HEK293 (cell line): ENCODE measurements around the gene PIM3.

Experiments
- IKZF3 ChIP-seq: fragments of 450-650 bp; IDR thresholded peaks from 2 replicates; pipeline ENCODE4 v1.5.0; 2018; ENCODE audit warnings: missing biosample characterization, mild to moderate bottlenecking, missing genetic modification characterization, moderate library complexity
- PATZ1 ChIP-seq: fragments of 450-650 bp; formaldehyde crosslinking; IDR thresholded peaks from 2 replicates; pipeline ENCODE4 v1.5.1; 2016; ENCODE audit warnings: missing biosample characterization, missing genetic modification characterization
- YY1 ChIP-seq: fragments of 450-650 bp; formaldehyde crosslinking; IDR thresholded peaks from 2 replicates; pipeline ENCODE4 v1.5.1; 2018; ENCODE audit warnings: missing biosample characterization, missing genetic modification characterization
- ZNF138 ChIP-seq: fragments of 450-650 bp; formaldehyde crosslinking; IDR thresholded peaks from 2 replicates; pipeline ENCODE4 v1.5.1; 2016; ENCODE audit warnings: missing biosample characterization, missing genetic modification characterization, borderline replicate concordance
- ZNF292 ChIP-seq: fragments of 450-650 bp; formaldehyde crosslinking; IDR thresholded peaks from 2 replicates; pipeline ENCODE4 v1.5.1; 2016; ENCODE audit warnings: low read depth, missing biosample characterization, missing genetic modification characterization, borderline replicate concordance
- ZNF324 ChIP-seq: fragments of 450-650 bp; formaldehyde crosslinking; IDR thresholded peaks from 2 replicates; pipeline ENCODE4 v1.5.1; 2016; ENCODE audit warnings: missing biosample characterization, missing genetic modification characterization
- ZNF558 ChIP-seq: fragments of 450-650 bp; formaldehyde crosslinking; IDR thresholded peaks from 2 replicates; pipeline ENCODE4 v1.5.1; 2016; ENCODE audit warnings: missing biosample characterization, missing genetic modification characterization
- ZSCAN4 ChIP-seq: fragments of 450-650 bp; formaldehyde crosslinking; IDR thresholded peaks from 2 replicates; pipeline ENCODE4 v1.5.1; 2017; ENCODE audit warnings: missing biosample characterization, missing genetic modification characterization
- TF ChIP-seq, protein P1 (sequence below): fragments of 450-650 bp; formaldehyde crosslinking; IDR thresholded peaks from 2 replicates; pipeline ENCODE4 v1.5.1; 2016; ENCODE audit warnings: missing biosample characterization, missing genetic modification characterization
- TF ChIP-seq, protein P2 (sequence below): fragments of 450-650 bp; formaldehyde crosslinking; IDR thresholded peaks from 2 replicates; pipeline ENCODE4 v1.5.1; 2016; ENCODE audit warnings: missing biosample characterization, missing genetic modification characterization, borderline replicate concordance
- TF ChIP-seq, protein P3 (sequence below): fragments of 450-650 bp; formaldehyde crosslinking; IDR thresholded peaks from 2 replicates; pipeline ENCODE4 v1.5.1; 2016; ENCODE audit warnings: missing biosample characterization, missing genetic modification characterization

- TF ChIP-seq, protein P1, sequence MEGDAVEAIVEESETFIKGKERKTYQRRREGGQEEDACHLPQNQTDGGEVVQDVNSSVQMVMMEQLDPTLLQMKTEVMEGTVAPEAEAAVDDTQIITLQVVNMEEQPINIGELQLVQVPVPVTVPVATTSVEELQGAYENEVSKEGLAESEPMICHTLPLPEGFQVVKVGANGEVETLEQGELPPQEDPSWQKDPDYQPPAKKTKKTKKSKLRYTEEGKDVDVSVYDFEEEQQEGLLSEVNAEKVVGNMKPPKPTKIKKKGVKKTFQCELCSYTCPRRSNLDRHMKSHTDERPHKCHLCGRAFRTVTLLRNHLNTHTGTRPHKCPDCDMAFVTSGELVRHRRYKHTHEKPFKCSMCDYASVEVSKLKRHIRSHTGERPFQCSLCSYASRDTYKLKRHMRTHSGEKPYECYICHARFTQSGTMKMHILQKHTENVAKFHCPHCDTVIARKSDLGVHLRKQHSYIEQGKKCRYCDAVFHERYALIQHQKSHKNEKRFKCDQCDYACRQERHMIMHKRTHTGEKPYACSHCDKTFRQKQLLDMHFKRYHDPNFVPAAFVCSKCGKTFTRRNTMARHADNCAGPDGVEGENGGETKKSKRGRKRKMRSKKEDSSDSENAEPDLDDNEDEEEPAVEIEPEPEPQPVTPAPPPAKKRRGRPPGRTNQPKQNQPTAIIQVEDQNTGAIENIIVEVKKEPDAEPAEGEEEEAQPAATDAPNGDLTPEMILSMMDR = no peak
- TF ChIP-seq, protein P2, sequence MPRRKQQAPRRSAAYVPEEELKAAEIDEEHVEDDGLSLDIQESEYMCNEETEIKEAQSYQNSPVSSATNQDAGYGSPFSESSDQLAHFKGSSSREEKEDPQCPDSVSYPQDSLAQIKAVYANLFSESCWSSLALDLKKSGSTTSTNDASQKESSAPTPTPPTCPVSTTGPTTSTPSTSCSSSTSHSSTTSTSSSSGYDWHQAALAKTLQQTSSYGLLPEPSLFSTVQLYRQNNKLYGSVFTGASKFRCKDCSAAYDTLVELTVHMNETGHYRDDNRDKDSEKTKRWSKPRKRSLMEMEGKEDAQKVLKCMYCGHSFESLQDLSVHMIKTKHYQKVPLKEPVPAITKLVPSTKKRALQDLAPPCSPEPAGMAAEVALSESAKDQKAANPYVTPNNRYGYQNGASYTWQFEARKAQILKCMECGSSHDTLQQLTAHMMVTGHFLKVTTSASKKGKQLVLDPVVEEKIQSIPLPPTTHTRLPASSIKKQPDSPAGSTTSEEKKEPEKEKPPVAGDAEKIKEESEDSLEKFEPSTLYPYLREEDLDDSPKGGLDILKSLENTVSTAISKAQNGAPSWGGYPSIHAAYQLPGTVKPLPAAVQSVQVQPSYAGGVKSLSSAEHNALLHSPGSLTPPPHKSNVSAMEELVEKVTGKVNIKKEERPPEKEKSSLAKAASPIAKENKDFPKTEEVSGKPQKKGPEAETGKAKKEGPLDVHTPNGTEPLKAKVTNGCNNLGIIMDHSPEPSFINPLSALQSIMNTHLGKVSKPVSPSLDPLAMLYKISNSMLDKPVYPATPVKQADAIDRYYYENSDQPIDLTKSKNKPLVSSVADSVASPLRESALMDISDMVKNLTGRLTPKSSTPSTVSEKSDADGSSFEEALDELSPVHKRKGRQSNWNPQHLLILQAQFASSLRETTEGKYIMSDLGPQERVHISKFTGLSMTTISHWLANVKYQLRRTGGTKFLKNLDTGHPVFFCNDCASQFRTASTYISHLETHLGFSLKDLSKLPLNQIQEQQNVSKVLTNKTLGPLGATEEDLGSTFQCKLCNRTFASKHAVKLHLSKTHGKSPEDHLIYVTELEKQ (tag by site-specific recombination) = no peak
- no peak for TF ChIP-seq ZNF292 (tag by site-specific recombination)
- no peak for TF ChIP-seq IKZF3 (tag by site-specific recombination)
- TF ChIP-seq, protein P3, sequence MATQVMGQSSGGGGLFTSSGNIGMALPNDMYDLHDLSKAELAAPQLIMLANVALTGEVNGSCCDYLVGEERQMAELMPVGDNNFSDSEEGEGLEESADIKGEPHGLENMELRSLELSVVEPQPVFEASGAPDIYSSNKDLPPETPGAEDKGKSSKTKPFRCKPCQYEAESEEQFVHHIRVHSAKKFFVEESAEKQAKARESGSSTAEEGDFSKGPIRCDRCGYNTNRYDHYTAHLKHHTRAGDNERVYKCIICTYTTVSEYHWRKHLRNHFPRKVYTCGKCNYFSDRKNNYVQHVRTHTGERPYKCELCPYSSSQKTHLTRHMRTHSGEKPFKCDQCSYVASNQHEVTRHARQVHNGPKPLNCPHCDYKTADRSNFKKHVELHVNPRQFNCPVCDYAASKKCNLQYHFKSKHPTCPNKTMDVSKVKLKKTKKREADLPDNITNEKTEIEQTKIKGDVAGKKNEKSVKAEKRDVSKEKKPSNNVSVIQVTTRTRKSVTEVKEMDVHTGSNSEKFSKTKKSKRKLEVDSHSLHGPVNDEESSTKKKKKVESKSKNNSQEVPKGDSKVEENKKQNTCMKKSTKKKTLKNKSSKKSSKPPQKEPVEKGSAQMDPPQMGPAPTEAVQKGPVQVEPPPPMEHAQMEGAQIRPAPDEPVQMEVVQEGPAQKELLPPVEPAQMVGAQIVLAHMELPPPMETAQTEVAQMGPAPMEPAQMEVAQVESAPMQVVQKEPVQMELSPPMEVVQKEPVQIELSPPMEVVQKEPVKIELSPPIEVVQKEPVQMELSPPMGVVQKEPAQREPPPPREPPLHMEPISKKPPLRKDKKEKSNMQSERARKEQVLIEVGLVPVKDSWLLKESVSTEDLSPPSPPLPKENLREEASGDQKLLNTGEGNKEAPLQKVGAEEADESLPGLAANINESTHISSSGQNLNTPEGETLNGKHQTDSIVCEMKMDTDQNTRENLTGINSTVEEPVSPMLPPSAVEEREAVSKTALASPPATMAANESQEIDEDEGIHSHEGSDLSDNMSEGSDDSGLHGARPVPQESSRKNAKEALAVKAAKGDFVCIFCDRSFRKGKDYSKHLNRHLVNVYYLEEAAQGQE (tag by site-specific recombination) = no peak
- TF ChIP-seq YY1 (tag by site-specific recombination) = no peak
- no peak for TF ChIP-seq ZNF324 (tag by site-specific recombination)
- TF ChIP-seq ZSCAN4 (tag by site-specific recombination) = no peak
- no peak for TF ChIP-seq ZNF558 (tag by site-specific recombination)
- TF ChIP-seq ZNF138 (tag by site-specific recombination) = no peak
- no peak for TF ChIP-seq PATZ1
Observed at GRCh38 chr22:49997932-49998717, 37.6 kb downstream of the PIM3 start.
